LNCaP clone FGC (cell line): ENCODE results near the gene KCNJ6.

ENCODE experiments used
- DNase-seq: peaks from one replicate; pipeline ENCODE4 v3.0.0-alpha.2; 2011; ENCODE audit warnings: low read depth
- H3K4me3 ChIP-seq: 2 replicates; pipeline ENCODE4 v1.5.1; 2011; ENCODE audit warnings: mild to moderate bottlenecking, low read depth, low read length, control low read depth
- CTCF ChIP-seq: IDR thresholded peaks from 2 replicates; pipeline ENCODE4 v1.5.1; 2012; ENCODE audit warnings: mild to moderate bottlenecking; ENCODE audit not compliant: control insufficient read depth, insufficient read depth; ENCODE audit errors: extremely low read depth

KCNJ6 gene

GRCh38 chr21:37828991-37829390 lies 87.3 kb downstream of the KCNJ6 start:
- no peak overlapping the region for H3K4me3 ChIP-seq
- no peak for TF ChIP-seq CTCF
- DNase-seq, result no peak

- DNase-seq, result no peak
- H3K4me3 ChIP-seq, result no peak overlapping the region
- no peak for TF ChIP-seq CTCF
Measured at GRCh38 chr21:37828556-37828955, 87.7 kb downstream of the KCNJ6 start.

GRCh38 chr21:37827913-37828312 lies 88.3 kb downstream of the KCNJ6 start:
- TF ChIP-seq CTCF, result no peak
- no peak overlapping the region for H3K4me3 ChIP-seq
- DNase-seq, result no peak

GRCh38 chr21:37821786-37822450 lies 94.3 kb downstream of the KCNJ6 start:
- TF ChIP-seq CTCF, result no peak
- DNase-seq, result no peak
- H3K4me3 ChIP-seq, result no peak overlapping the region

- DNase-seq, result no peak
- no peak for TF ChIP-seq CTCF
- no peak overlapping the region for H3K4me3 ChIP-seq
Measured at GRCh38 chr21:37821092-37821491, 95.2 kb downstream of the KCNJ6 start.

GRCh38 chr21:37819372-37819771 lies 96.9 kb downstream of the KCNJ6 start:
- H3K4me3 ChIP-seq, result no peak overlapping the region
- no peak for DNase-seq
- no peak for TF ChIP-seq CTCF

- no peak overlapping the region for H3K4me3 ChIP-seq
- TF ChIP-seq CTCF, result no peak
- DNase-seq, result no peak
Measured at GRCh38 chr21:37817242-37817641, 99.0 kb downstream of the KCNJ6 start.
